ENCODE results near the gene OR4D2. TPM values are rescaled to one million over a fixed set of nuclear protein-coding genes. Genes with fewer than 3 reads are reported as not detected.

The OR4D2 gene
- polyA plus RNA-seq, 1 donor from 2014 or later = not detected

DNA sequence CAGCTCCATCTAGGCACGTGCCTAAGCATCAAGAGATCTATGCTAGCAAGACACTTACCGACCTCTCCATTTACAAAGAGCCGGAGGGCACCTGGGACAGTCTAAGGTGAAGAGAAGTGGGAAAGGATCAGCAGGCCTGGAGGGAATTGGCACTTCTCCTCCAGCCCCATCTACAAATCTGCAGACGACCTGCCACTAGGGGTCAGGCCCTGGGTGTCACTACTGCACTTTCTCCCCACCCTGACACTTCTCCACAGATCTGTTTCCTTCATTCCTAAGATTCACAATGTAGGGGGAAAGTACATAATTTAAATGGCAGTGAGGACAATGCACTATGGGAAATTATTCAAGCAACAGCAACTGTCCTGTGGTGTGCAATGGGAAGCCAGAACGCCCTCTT is 44.1 kb downstream of the OR4D2 start:
- H3K9ac ChIP-seq (ENCODE audit: low read length) = no peak overlapping the region
- H3K4me3 ChIP-seq (ENCODE audit: low read length) = no peak overlapping the region
- no peak overlapping the region for H2AFZ ChIP-seq (ENCODE audit: low read depth, low read length)
- TF ChIP-seq CTCF (IDR thresholded peaks at IDR 0.05; ENCODE audit: poor library complexity, severe bottlenecking) = no peak
- TF ChIP-seq POLR2AphosphoS5 (IDR thresholded peaks at IDR 0.05) = no peak
- TF ChIP-seq TAF1 (IDR thresholded peaks at IDR 0.05; ENCODE audit: low read depth) = no peak
- no peak for TF ChIP-seq SMC3 (conservative IDR thresholded peaks at IDR 0.05; ENCODE audit: poor library complexity)
- no peak for TF ChIP-seq MXI1 (conservative IDR thresholded peaks at IDR 0.05; ENCODE audit: poor library complexity, severe bottlenecking)
- no peak for TF ChIP-seq EP300 (conservative IDR thresholded peaks at IDR 0.05; ENCODE audit: poor library complexity, severe bottlenecking)
- no peak for TF ChIP-seq RAD21 (conservative IDR thresholded peaks at IDR 0.05)
- TF ChIP-seq EZH2 (IDR thresholded peaks at IDR 0.05; ENCODE audit: borderline replicate concordance, insufficient read depth, low read length, poor library complexity, severe bottlenecking) = no peak
- TF ChIP-seq, protein P1, sequence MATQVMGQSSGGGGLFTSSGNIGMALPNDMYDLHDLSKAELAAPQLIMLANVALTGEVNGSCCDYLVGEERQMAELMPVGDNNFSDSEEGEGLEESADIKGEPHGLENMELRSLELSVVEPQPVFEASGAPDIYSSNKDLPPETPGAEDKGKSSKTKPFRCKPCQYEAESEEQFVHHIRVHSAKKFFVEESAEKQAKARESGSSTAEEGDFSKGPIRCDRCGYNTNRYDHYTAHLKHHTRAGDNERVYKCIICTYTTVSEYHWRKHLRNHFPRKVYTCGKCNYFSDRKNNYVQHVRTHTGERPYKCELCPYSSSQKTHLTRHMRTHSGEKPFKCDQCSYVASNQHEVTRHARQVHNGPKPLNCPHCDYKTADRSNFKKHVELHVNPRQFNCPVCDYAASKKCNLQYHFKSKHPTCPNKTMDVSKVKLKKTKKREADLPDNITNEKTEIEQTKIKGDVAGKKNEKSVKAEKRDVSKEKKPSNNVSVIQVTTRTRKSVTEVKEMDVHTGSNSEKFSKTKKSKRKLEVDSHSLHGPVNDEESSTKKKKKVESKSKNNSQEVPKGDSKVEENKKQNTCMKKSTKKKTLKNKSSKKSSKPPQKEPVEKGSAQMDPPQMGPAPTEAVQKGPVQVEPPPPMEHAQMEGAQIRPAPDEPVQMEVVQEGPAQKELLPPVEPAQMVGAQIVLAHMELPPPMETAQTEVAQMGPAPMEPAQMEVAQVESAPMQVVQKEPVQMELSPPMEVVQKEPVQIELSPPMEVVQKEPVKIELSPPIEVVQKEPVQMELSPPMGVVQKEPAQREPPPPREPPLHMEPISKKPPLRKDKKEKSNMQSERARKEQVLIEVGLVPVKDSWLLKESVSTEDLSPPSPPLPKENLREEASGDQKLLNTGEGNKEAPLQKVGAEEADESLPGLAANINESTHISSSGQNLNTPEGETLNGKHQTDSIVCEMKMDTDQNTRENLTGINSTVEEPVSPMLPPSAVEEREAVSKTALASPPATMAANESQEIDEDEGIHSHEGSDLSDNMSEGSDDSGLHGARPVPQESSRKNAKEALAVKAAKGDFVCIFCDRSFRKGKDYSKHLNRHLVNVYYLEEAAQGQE (IDR thresholded peaks at IDR 0.05; ENCODE audit: borderline replicate concordance) = no peak
- H3K4me2 ChIP-seq (ENCODE audit: low read length) = no peak overlapping the region
- H3K9me2 ChIP-seq (ENCODE audit: insufficient read depth, low read length) = no peaks in the 10 kb centered on the region
- no peaks in the 10 kb centered on the region for H3F3A ChIP-seq (ENCODE audit: insufficient read depth, low read length, poor library complexity, severe bottlenecking)
- H3K9me3 ChIP-seq (ENCODE audit: low read length) = no peaks in the 10 kb centered on the region
- H3K27me3 ChIP-seq (ENCODE audit: insufficient read depth, low read depth, low read length) = no peaks in the 10 kb centered on the region
- H3K79me2 ChIP-seq (replicated peaks; ENCODE audit: insufficient read depth, low read length) = no peaks in the 10 kb centered on the region
- H3K36me3 ChIP-seq (ENCODE audit: insufficient read depth, low read length) = no peaks in the 10 kb centered on the region
- H4K20me1 ChIP-seq (ENCODE audit: insufficient read depth) = no peaks in the 10 kb centered on the region
- no peak overlapping the region for H3K27ac ChIP-seq (ENCODE audit: low read length)

- Histone ChIP-seq H3K79me2 (replicated peaks; ENCODE audit: insufficient read depth, low read length) (no peaks in the 10 kb centered on the region), H3K9me2 (ENCODE audit: insufficient read depth, low read length) (no peaks in the 10 kb centered on the region), H4K20me1 (ENCODE audit: insufficient read depth) (no peaks in the 10 kb centered on the region), H3K4me2 (ENCODE audit: low read length) (no peak overlapping the region), H3K4me3 (ENCODE audit: low read length) (no peak overlapping the region), H3K9ac (ENCODE audit: low read length) (no peak overlapping the region), H3F3A (ENCODE audit: insufficient read depth, low read length, poor library complexity, severe bottlenecking) (no peaks in the 10 kb centered on the region), H3K27ac (ENCODE audit: low read length) (no peak overlapping the region), H3K36me3 (ENCODE audit: insufficient read depth, low read length) (no peaks in the 10 kb centered on the region), H2AFZ (ENCODE audit: low read depth, low read length) (no peak overlapping the region), H3K9me3 (ENCODE audit: low read length) (no peaks in the 10 kb centered on the region), H3K27me3 (ENCODE audit: insufficient read depth, low read depth, low read length) (no peaks in the 10 kb centered on the region)
- TF ChIP-seq, protein P1 (IDR thresholded peaks at IDR 0.05; ENCODE audit: borderline replicate concordance) = no peak
- no peak for TF ChIP-seq TAF1 (IDR thresholded peaks at IDR 0.05; ENCODE audit: low read depth)
- TF ChIP-seq EZH2 (IDR thresholded peaks at IDR 0.05; ENCODE audit: borderline replicate concordance, insufficient read depth, low read length, poor library complexity, severe bottlenecking) = no peak
- TF ChIP-seq RAD21 (conservative IDR thresholded peaks at IDR 0.05) = no peak
- TF ChIP-seq MXI1 (conservative IDR thresholded peaks at IDR 0.05; ENCODE audit: poor library complexity, severe bottlenecking) = no peak
- no peak for TF ChIP-seq POLR2AphosphoS5 (IDR thresholded peaks at IDR 0.05)
- no peak for TF ChIP-seq CTCF (IDR thresholded peaks at IDR 0.05; ENCODE audit: poor library complexity, severe bottlenecking)
- no peak for TF ChIP-seq SMC3 (conservative IDR thresholded peaks at IDR 0.05; ENCODE audit: poor library complexity)
- TF ChIP-seq EP300 (conservative IDR thresholded peaks at IDR 0.05; ENCODE audit: poor library complexity, severe bottlenecking) = no peak
These were observed 48.9 kb downstream of the OR4D2 start for GRCh38 chr17:58215685-58216084.

Data from neural cell (in vitro differentiated cells).